NB4 (cell line): ENCODE results near the gene PRKD1.

ENCODE experiments used
- DNase-seq: peaks from one replicate; pipeline ENCODE4 v3.0.0; 2010; ENCODE audit warnings: low read depth
- H3K4me3 ChIP-seq: one replicate; pipeline ENCODE4 v1.5.1; 2011; ENCODE audit warnings: mild to moderate bottlenecking, low read depth, low read length, moderate library complexity
- MYC ChIP-seq: IDR thresholded peaks from 2 replicates; pipeline ENCODE4 v1.6.1; 2011; ENCODE audit warnings: low read depth, low read length
- POLR2A ChIP-seq: IDR thresholded peaks from 2 replicates; pipeline ENCODE4 v1.6.1; 2011; ENCODE audit warnings: mild to moderate bottlenecking; ENCODE audit not compliant: insufficient read length; ENCODE audit errors: extremely low read depth
- TF ChIP-seq, protein P1 (sequence below): IDR thresholded peaks from 2 replicates; pipeline ENCODE4 v1.6.1; 2011; ENCODE audit warnings: low read depth, low read length
- TF ChIP-seq, protein P2 (sequence below): IDR thresholded peaks from one replicate; pipeline ENCODE4 v1.5.1; 2012; ENCODE audit warnings: low read depth, low read length

The PRKD1 gene

DNA sequence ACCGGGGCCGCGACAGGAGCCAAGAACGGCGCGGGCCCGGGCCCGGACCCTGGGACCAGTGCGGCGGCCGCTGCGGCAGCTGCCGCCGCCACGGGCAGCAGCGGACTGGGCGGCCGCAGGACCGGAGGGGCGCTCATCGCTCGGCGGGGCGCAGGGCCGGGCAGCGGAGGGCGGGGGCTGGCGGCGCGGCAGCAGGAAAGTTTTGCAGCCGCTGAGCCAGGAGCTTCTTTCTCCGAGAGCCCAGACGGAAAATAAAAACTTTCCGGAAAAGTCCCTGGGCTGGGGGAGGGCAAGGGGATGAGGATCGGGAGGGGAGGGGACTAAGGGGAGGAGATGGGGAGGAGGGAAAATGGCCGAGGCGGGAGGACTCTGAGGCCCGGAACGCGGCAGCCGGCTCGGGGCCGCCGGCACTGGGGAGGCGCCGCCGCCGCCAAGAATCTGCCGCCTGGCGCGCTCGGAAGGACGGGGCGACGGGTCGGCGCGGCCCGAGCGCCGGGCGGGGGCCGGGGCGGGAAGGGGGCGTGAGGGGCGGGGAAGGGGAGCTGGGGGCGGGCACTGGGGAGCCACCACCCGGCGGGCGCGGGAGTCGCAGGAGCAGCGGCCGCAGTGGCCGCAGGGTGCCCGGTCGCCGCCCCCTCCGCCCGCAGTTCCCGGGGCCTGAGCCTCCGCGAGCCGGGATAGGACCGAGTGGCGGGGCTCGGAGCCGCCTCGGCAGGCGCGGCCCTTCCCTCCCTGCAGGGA is at the start of gene PRKD1:
PRKD1 (minus strand) TSS at position 472 of the 741 bp plus-strand sequence.
- no peak within 1 kb of the TSS for H3K4me3 ChIP-seq
- no peak for DNase-seq

DNA sequence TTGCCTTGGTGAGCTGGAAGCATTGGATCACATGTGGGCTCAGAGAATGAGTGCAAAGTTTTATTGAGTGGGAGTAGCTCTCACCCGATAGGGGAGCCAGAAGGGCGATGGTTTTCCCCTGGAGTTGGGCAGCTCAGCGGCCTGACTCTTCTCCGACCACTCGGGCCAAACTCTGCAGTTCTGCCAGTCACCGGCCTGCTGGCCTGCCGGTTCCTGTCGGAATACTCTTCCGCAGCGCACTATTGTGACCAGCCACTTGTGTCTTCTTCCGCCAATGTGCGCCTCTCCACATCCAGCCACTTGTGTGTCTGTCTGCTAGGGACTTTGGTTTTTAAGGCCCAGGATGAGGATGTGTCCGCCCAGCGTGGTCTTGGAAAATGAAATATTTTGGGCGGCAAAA is 43.5 kb upstream of the PRKD1 start:
- DNase-seq = no peak
- TF ChIP-seq POLR2A (no peak), MYC (no peak)
- TF ChIP-seq, protein P1, sequence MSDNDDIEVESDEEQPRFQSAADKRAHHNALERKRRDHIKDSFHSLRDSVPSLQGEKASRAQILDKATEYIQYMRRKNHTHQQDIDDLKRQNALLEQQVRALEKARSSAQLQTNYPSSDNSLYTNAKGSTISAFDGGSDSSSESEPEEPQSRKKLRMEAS = no peak
- TF ChIP-seq, protein P2, sequence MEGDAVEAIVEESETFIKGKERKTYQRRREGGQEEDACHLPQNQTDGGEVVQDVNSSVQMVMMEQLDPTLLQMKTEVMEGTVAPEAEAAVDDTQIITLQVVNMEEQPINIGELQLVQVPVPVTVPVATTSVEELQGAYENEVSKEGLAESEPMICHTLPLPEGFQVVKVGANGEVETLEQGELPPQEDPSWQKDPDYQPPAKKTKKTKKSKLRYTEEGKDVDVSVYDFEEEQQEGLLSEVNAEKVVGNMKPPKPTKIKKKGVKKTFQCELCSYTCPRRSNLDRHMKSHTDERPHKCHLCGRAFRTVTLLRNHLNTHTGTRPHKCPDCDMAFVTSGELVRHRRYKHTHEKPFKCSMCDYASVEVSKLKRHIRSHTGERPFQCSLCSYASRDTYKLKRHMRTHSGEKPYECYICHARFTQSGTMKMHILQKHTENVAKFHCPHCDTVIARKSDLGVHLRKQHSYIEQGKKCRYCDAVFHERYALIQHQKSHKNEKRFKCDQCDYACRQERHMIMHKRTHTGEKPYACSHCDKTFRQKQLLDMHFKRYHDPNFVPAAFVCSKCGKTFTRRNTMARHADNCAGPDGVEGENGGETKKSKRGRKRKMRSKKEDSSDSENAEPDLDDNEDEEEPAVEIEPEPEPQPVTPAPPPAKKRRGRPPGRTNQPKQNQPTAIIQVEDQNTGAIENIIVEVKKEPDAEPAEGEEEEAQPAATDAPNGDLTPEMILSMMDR = no peak
- H3K4me3 ChIP-seq = no peak overlapping the region

More for the DNA sequence above, at the start of gene PRKD1:
- TF ChIP-seq, protein P2 = no peak
- TF ChIP-seq, protein P1 = no peak
- TF ChIP-seq POLR2A (no peak), MYC (no peak)

DNA sequence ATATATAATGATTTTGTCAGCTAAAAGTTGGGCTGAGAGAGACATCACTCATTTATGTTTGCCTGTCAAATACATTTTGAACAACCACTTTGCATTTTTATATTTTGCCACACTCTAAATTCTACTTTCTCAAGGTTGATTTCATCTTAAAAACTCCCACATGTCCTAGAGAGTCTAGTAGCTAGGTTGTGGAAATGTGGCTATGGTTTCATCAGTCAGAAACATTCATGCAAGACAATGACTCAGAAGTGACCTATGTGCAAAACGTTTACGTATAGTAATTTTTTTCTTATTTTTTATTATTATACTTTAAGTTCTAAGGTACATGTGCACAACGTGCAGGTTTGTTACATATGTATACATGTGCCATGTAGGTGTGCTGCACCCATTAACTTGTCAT is 27.4 kb upstream of the PRKD1 start:
- DNase-seq = no peak
- TF ChIP-seq MYC (no peak), POLR2A (no peak)
- TF ChIP-seq, protein P2 = no peak
- TF ChIP-seq, protein P1 = no peak
- H3K4me3 ChIP-seq = no peak overlapping the region

DNA sequence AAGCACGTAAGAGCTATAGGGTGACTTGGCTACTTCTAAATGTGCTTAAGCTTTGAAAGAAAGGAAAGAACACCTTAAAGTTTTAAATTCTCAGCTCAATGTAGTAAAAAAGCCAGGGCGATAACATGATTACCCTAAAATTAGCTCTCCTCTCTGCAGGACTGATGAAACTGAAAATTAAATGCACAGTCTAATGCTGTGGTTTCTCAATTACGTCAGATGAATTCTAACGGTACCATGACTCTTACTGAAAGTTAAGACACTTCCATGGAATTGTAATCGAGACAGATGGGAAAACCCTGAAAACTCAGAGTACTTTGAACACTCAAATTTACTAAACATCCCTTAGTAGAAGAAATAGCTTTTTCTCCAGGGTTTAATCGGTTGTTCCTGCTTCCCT is 25.9 kb upstream of the PRKD1 start:
- DNase-seq = no peak
- TF ChIP-seq, protein P2 = no peak
- no peak for TF ChIP-seq MYC
- TF ChIP-seq, protein P1 = no peak
- no peak for TF ChIP-seq POLR2A
- H3K4me3 ChIP-seq = no peak overlapping the region

DNA sequence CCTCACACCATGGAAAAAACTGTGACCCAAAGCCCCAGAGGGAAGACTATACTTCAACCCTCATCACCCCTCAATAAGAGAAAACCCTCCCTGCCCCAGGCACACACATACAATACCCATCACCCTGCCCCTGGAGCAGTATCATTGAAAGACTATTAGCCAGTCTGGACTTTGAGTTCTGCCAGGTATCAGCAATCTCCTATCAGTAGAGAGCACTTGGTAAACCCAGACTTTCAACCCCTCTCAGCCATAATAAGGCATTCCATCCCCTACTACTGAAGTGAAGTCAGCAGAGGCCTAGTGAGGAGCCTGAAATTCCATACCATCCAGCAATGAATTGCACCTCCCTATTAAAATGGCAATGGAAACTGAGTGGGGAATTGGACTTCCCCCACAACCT is 16.4 kb upstream of the PRKD1 start:
- TF ChIP-seq MYC = no peak
- TF ChIP-seq, protein P2 = no peak
- no peak for TF ChIP-seq POLR2A
- TF ChIP-seq, protein P1 = no peak
- no peak for DNase-seq
- H3K4me3 ChIP-seq = no peak overlapping the region
